NCI-H2029 (cell line): ENCODE results near the gene MVB12B.

ENCODE experiments used
- DNase-seq: peaks from one replicate; lab custom pipeline; 2025; lab: John Stamatoyannopoulos, UW

Gene MVB12B

GRCh38 chr9:126506361-126507317 lies 180.0 kb downstream of the MVB12B start:
- DNase-seq, result no peak

DNA sequence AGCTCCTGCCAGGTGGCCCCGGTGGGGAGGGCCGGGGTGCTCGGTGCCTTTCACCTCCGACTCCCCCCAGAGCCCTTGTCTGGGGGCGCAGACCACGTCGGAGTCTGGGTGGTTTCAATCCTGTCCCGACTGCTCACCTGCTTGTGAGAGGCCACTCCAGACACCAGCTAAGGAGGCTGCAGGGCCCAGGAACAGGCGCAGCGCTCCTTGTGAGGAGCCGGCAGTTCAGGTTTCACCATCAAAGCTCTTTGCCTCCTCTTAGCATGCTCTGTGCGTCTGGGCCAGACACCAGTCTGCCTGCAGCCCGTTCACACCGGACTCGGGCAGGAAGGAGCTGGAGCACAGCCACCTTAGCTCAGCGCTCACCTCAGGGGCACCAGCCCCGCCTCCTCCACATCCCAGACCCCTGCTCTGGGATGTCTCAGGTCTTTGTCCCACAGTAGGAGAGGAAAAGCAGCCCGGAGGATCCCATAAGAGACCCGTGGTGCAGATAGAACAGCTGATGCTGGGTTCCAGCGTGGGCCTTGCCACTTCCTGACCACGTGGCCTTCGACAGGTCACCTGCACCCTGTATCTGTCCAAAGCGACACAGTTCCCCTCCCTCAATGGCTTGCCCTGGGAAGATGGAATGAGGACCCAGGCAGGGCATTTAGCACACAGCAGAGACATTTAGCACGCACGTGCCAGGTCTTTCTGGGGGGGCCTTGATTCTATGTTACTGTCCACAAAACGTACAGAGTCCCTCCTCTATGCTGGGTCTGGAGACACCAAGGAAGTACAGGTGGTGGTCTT lies 180.9 kb downstream of the MVB12B start:
- DNase-seq, result no peak

DNA sequence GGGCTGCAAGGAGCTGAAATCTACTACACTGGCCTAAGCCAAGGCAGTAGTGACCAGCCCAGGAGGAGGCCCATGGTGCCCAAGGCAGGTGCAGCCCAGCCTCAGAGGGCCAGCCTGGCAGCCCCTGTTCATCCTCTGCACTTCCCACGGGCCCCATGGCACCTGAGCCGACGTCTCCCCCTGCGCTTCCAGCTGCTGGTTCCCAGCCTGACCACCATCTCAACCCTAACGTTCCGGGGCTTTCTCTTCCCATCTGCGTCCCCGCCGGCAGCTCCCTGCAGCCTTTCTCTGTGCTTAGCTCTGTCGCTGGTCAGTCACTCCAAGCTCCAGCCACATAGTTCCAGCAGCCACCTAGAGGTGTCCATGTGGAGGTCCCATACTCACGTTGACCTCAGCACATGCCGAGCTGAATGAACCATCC lies 181.6 kb downstream of the MVB12B start:
- no peak for DNase-seq

DNA sequence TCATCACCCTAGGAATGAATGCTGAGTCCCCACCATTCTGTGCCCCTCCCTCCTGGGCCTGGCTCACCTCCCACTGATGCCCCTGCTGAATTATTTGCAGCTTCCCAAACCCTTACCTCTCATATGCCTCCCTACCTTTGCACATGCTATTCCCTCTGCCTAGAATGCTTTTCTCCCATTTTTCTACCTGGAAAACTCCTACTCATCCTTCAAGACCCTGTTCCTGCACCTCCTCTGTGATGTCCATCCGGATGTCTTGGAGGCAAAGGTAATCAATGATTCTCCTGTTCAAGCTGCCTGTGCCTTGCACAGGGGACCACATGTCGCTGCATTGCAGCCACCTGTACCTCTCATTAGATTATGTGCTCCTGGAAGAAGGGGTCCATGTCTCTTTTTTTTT lies 182.3 kb downstream of the MVB12B start:
- no peak for DNase-seq

DNA sequence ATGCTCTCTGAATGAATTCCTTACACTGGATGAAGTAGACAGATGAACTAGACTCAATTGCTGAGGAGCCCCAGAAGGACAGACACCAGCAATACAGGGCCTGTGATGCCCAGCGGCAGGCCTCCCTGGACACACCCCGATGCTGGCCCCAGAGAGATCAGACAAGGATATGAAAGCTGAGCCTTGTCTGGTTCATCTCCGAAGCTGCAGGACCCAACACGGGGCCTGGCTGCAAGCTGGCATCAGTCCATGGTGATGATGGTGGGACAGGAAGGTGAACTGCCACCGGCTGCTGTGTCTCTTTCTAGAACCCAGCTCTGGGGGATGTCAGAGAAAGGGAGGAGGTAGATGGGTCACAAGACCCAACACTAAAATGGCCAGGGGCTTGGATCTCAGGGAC lies 183.1 kb downstream of the MVB12B start:
- DNase-seq, result no peak

GRCh38 chr9:126510564-126510963 lies 183.9 kb downstream of the MVB12B start:
- DNase-seq, result no peak

DNA sequence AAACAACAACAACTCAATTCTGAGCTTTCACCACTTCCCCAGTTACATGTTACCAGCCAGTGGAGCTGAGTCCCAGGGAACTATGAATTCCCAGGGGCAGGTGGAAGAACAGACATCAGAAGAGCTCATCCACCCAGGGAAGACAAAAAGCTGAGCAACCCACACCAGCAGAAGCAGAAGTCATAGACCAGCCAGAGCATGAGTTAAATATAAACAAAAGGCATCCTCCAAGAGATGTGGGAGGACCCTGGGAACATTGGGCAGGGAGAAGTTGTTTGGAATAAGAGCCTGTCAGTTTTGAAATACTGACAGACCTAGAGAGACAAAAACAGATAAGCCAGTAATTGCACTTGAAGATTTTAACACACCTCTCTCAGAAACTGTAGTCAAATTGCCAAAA lies 184.8 kb downstream of the MVB12B start:
- DNase-seq, result no peak

- no peak for DNase-seq
Measured at GRCh38 chr9:126513159-126514036, 186.8 kb downstream of the MVB12B start.

GRCh38 chr9:126514037-126514821 lies 187.6 kb downstream of the MVB12B start:
- no peak for DNase-seq

- DNase-seq, result no peak
Measured at GRCh38 chr9:126515001-126515872, 188.6 kb downstream of the MVB12B start.

- DNase-seq, result no peak
Measured at GRCh38 chr9:126515873-126516505, 189.4 kb downstream of the MVB12B start.

- DNase-seq, result no peak
Measured at GRCh38 chr9:126516561-126516935, 189.9 kb downstream of the MVB12B start.

DNA sequence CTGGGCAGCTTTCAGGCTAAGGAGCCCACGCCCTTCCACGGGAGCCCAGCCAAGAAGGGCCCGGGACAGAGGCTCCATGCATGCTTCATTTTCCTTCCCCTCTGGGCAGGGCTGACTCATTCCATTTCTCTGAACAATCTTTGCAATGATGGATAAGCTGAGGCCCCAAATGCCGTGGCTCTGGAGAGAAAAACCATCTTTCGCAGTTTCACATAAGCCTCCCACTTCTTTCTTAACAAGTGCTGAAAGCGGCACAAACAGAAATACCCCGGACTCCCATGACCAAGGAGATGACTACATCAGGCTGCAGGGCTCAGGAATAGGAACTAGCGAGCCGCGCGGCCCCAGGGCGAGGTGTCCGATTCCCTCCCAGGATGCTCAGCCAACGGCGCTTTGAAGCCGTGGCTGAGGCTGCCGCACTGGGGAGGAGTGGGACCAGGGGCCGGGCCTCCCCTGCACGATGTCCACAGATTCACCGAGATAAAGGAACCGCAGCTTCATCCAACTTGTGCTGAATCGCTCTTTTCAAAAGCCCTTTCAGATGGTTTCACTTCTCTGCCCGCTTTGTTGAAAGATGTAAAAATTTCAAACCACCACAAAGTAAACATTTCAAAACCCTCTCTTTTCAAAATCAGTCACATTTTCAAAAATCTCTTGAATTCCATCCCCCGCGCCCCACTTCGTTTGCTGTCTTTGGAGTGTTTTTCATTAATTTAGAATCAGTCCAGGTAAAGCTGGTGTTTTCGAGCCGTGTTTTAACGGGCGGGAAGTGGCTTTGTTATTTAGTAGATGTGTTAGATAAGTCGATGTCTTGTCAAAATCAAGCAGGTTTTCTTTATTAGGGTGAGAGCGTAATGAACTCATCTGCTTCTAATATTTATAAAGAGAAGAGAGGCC lies 190.6 kb downstream of the MVB12B start:
- DNase-seq, result no peak

DNA sequence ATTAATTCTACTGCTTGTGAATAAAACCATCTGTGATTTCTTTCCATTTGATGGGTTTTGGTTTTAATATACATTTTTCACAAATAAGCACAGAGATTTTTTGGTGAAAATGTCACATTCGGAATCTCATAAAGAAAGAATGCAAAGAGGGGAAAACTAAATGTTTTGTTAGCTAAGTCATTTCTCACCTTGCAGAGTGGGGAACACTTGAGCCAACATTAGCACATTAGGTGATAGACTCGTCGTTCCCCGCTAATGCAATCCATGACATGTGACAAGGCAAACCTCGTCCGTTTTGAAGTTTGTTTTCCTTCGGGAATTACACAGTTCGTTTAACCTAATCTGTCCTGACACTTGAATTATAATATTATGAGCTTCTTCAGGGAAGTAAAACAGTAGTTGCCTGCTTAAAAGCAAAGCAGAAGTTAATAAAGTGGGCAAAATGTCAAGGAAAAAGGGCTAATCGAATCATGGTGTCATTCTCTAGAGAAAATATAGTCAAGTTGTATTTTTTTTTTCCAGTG lies 191.3 kb downstream of the MVB12B start:
- no peak for DNase-seq

DNA sequence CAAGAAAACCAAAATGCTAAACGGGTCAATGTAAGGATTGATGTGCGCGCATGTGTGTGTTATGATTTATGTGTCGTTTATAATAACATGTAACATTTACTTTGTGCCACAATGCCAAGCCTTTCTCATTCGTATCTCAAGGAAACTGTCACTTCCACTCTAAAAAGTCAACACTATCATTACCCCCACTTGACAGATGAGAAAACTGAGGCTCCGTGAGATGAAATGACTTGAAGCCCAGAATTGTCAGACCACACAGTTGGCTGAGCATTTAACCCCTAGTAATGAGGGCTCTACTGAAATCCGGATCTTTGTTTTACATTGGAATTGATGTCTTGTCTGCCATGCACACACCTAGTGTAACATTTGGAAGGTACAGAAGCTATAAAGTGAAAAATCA lies 192.1 kb downstream of the MVB12B start:
- no peak for DNase-seq

DNA sequence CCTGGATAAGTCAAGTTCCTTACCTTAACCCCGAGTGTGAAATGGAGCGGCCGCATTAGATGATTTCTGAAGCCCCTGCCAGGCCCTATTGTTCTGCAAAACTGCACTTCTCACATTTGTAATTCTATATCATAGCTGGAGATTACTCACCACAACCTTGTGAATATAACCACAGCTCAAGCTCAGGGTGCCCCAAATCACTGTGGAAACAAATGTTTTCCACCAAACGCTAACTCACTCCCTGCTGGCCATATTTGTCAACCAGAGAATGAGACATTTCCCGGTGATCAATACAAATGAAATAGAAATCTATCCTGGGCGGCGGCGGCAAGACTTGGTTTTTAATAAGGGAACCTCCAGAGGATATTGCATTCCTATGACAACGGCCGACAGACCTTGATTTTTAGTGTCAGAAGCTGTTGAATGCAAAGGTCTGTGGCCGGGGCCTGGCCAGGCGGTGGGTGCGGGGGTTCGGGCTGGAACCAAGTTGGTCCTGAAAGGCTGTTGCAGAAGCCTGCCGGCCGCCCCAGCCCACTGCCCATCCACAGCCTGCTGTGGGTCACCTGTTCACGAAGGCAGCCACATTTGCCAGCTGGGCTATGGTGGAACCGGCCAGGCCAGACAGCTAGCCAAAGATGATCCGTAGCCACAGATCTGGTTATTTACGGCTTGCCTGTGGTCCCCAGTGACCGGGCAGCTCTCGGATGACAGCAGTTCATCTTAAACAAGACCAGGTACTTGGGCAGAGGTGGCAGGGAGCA lies 193.2 kb downstream of the MVB12B start:
- DNase-seq, result no peak

- DNase-seq, result no peak
Measured at GRCh38 chr9:126520453-126520852, 193.8 kb downstream of the MVB12B start.

GRCh38 chr9:126521089-126521488 lies 194.5 kb downstream of the MVB12B start:
- no peak for DNase-seq
